Endothelial cell of umbilical vein (primary cell): ENCODE data around the gene SERGEF. TPM values are rescaled to one million over a fixed set of nuclear protein-coding genes. Genes with fewer than 3 reads are reported as not detected.

Experiments
- BruUV-seq: library from RNA; stranded (reverse); fragments of 400-500 nt; replicated peaks from 2 replicates; lab custom pipeline; 2021; lab: Mats Ljungman, UMichigan
- CTCF ChIA-PET: fragments of 300-600, 350-600 bp; sonication (Branson Sonifier 250); formaldehyde crosslinking; loops from one replicate; lab custom pipeline; 2021; ENCODE audit warnings: antibody characterized with exemption, inconsistent platforms; lab: Charles Lee
- POLR2A ChIA-PET: fragments of 300-600, 350-600 bp; sonication (Branson Sonifier 250); formaldehyde crosslinking; loops from one replicate; lab custom pipeline; 2021; ENCODE audit warnings: antibody characterized with exemption, inconsistent platforms; lab: Charles Lee
- DNase-seq: peaks from one replicate; pipeline ENCODE4 v3.0.0-alpha.2; 2011; ENCODE audit warnings: low read depth, low spot score
- FAIRE-seq: peaks from 2 replicates; lab custom pipeline; 2011; peaks lifted over from hg19 to GRCh38; lab: Jason Lieb, UNC
- H2AFZ ChIP-seq: 2 replicates; pipeline ENCODE4 v1.6.0; 2012; ENCODE audit warnings: low read depth, low read length, control low read depth, inconsistent platforms
- H3K27ac ChIP-seq: 2 replicates; pipeline ENCODE4 v1.5.1; 2011; ENCODE audit warnings: low read depth, mild to moderate bottlenecking, control low read depth, low read length, moderate library complexity; ENCODE audit not compliant: insufficient read depth
- H3K27me3 ChIP-seq, 2 experiments: 2 replicates each; pipeline versions ENCODE4 v1.6.0 to v1.6.1; 2011; ENCODE audit warnings: low read length in 2 of 2, mixed read lengths in 1 of 2; ENCODE audit not compliant: control insufficient read depth in 2 of 2, insufficient read depth in 2 of 2
- H3K36me3 ChIP-seq, 2 experiments: 2 replicates in 1 of 2; 3 replicates in 1 of 2; pipeline ENCODE4 v1.5.1; 2011; ENCODE audit warnings: low read length in 2 of 2, mild to moderate bottlenecking in 1 of 2, moderate library complexity in 1 of 2; ENCODE audit not compliant: control insufficient read depth in 2 of 2, insufficient read depth in 2 of 2; ENCODE audit errors: extremely low read depth in 1 of 2
- H3K4me1 ChIP-seq: 3 replicates; pipeline ENCODE4 v1.5.1; 2011; ENCODE audit warnings: mild to moderate bottlenecking, low read length; ENCODE audit not compliant: control insufficient read depth, insufficient read depth; ENCODE audit errors: extremely low read depth
- H3K4me2 ChIP-seq: 2 replicates; pipeline ENCODE4 v1.6.1; 2011; ENCODE audit warnings: low read length, control low read depth, mixed read lengths; ENCODE audit not compliant: insufficient read depth
- H3K4me3 ChIP-seq, 3 experiments: fragments of 200-600 bp in 1 of 3; sonication (generic), shearing (Covaris generic) in 1 of 3; replicated peaks in 1 of 3; 2 replicates each; pipeline ENCODE4 v1.5.1; 2011 to 2016; ENCODE audit warnings: control low read depth in 3 of 3, low read length in 3 of 3, mild to moderate bottlenecking in 2 of 3, inconsistent platforms in 1 of 3, low read depth in 1 of 3, moderate library complexity in 1 of 3; ENCODE audit not compliant: insufficient read depth in 1 of 3
- H3K79me2 ChIP-seq: 2 replicates; pipeline ENCODE4 v1.6.0; 2012; ENCODE audit warnings: low read length, inconsistent platforms; ENCODE audit not compliant: control insufficient read depth, insufficient read depth
- H3K9ac ChIP-seq: replicated peaks from 2 replicates; pipeline ENCODE3; 2011; ENCODE audit warnings: low read length, control low read depth; ENCODE audit not compliant: insufficient read depth; ENCODE audit errors: extremely low read depth
- H3K9me1 ChIP-seq: replicated peaks from 3 replicates; pipeline ENCODE4 v1.6.0; 2011; ENCODE audit warnings: mild to moderate bottlenecking, low read length; ENCODE audit not compliant: control insufficient read depth, insufficient read depth; ENCODE audit errors: extremely low read depth
- H3K9me3 ChIP-seq: replicated peaks from 2 replicates; pipeline ENCODE4 v1.5.1; 2012; ENCODE audit warnings: low read length, inconsistent platforms; ENCODE audit not compliant: control insufficient read depth, insufficient read depth
- H4K20me1 ChIP-seq: replicated peaks from 2 replicates; pipeline ENCODE3; 2011; ENCODE audit warnings: mild to moderate bottlenecking, low read length; ENCODE audit not compliant: control insufficient read depth, insufficient read depth; ENCODE audit errors: extremely low read depth
- EZH2 ChIP-seq: IDR thresholded peaks from 2 replicates; pipeline ENCODE4 v1.6.1; 2012; ENCODE audit warnings: borderline replicate concordance, low read depth, mild to moderate bottlenecking, moderate library complexity, low read length, inconsistent platforms; ENCODE audit not compliant: severe bottlenecking
- FOS ChIP-seq: IDR thresholded peaks from 2 replicates; pipeline ENCODE4 v1.6.1; 2011; ENCODE audit warnings: mild to moderate bottlenecking, low read length, moderate library complexity, borderline replicate concordance; ENCODE audit not compliant: insufficient read depth
- GATA2 ChIP-seq: IDR thresholded peaks from 2 replicates; pipeline ENCODE4 v1.7.0; 2011; ENCODE audit warnings: low read depth, mild to moderate bottlenecking, moderate library complexity, mixed read lengths, low read length; ENCODE audit not compliant: insufficient read length, insufficient read depth
- JUN ChIP-seq: IDR thresholded peaks from 2 replicates; pipeline ENCODE4 v1.6.1; 2011; ENCODE audit warnings: borderline replicate concordance, low read depth; ENCODE audit not compliant: insufficient read length, insufficient read depth
- MYC ChIP-seq: IDR thresholded peaks from one replicate; pipeline ENCODE4 v1.6.1; 2011; ENCODE audit warnings: mild to moderate bottlenecking, low read depth, low read length
- POLR2A ChIP-seq: IDR thresholded peaks from 2 replicates; pipeline ENCODE4 v1.6.1; 2012; ENCODE audit warnings: low read depth, mild to moderate bottlenecking, control low read depth, low read length
- POLR2AphosphoS5 ChIP-seq: IDR thresholded peaks from 2 replicates; pipeline ENCODE4 v1.6.1; 2012; ENCODE audit warnings: low read depth, mild to moderate bottlenecking, control low read depth, low read length, moderate library complexity; ENCODE audit not compliant: insufficient read depth
- dilution Hi-C: fragments of 300-500 bp; cut with MboI; formaldehyde crosslinking; loops from one replicate; pipeline ENCODE4 v1.15.0; 2019; ENCODE audit warnings: low sequenced_read_pairs; ENCODE audit not compliant: extremely low pct_ligation_motif_present
- intact Hi-C: fragments of 100-400 bp; cut with micrococcal nuclease; formaldehyde crosslinking; loops from one replicate; pipeline ENCODE4 v1.10.0; 2022
- polyA plus RNA-seq, 4 experiments: library from polyadenylated mRNA; depleted of rRNA in 3 of 4; stranded (reverse) in 3 of 4; unstranded in 1 of 4; fragments of >200 nt; gene quantifications; 2 replicates each; pipeline versions ENCODE4 v1.2.1 to v1.2.3, GENCODE V29; 2011 to 2012; ENCODE audit warnings: missing spikeins in 1 of 4
- total RNA-seq: library from RNA; stranded (reverse); gene quantifications from 2 replicates; pipeline ENCODE4 v1.2.3, GENCODE V29; 2021
- TF ChIP-seq, protein P1 (sequence below), 2 donors: IDR thresholded peaks; 1 replicate in 1 of 2; 2 replicates in 1 of 2; pipeline ENCODE4 v1.5.1; 2011; ENCODE audit warnings: low read length in 2 of 2, mild to moderate bottlenecking in 2 of 2, moderate library complexity in 2 of 2, control low read depth in 1 of 2, inconsistent platforms in 1 of 2, low read depth in 1 of 2; ENCODE audit not compliant: insufficient read depth in 1 of 2; ENCODE audit errors: extremely low read depth in 1 of 2
- TF ChIP-seq, protein P2 (sequence below): IDR thresholded peaks from 2 replicates; pipeline ENCODE4 v1.6.1; 2011; ENCODE audit not compliant: insufficient read depth, insufficient read length

Gene SERGEF
- total and polyA plus RNA-seq, 2 donors (not counting 3 experiments of a cell fraction or from before 2014, with no cell fraction given), result 8.7 to 16.7 TPM

DNA sequence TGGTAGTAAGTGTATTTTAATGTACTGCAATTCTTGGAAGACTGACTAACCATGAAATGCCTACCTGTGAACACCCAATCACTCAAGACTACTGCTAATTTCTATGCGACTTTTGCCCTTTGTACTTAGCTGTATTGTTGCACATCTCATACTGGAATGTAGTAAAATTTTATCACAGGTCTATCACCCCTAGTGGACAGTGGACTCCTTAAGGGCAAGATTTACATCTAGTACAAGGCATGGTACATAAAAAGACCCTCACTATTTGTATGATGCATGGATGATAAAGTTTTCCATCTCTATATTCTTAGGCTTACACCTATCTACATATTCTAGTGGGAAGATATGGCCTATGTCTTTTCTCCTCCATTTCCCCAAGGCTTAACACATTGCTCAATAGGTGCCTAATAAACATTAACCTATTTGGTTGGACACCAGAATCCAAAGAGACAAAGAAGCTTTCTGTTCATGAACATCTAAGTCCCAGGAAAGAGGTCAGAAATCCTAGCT is 26.1 kb downstream of the SERGEF start:
- H3K4me3 ChIP-seq, result no peak overlapping the region
- no peak for TF ChIP-seq MYC
- TF ChIP-seq, protein P1, sequence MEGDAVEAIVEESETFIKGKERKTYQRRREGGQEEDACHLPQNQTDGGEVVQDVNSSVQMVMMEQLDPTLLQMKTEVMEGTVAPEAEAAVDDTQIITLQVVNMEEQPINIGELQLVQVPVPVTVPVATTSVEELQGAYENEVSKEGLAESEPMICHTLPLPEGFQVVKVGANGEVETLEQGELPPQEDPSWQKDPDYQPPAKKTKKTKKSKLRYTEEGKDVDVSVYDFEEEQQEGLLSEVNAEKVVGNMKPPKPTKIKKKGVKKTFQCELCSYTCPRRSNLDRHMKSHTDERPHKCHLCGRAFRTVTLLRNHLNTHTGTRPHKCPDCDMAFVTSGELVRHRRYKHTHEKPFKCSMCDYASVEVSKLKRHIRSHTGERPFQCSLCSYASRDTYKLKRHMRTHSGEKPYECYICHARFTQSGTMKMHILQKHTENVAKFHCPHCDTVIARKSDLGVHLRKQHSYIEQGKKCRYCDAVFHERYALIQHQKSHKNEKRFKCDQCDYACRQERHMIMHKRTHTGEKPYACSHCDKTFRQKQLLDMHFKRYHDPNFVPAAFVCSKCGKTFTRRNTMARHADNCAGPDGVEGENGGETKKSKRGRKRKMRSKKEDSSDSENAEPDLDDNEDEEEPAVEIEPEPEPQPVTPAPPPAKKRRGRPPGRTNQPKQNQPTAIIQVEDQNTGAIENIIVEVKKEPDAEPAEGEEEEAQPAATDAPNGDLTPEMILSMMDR (IDR thresholded peaks at IDR 0.05; ENCODE audit: extremely low read depth in 1 of 2, insufficient read depth in 1 of 2, low read depth in 1 of 2, low read length in 2 of 2), result no peak
- TF ChIP-seq POLR2A, result no peak
- no peak for TF ChIP-seq JUN
- TF ChIP-seq GATA2, result no peak
- TF ChIP-seq FOS, result no peak
- TF ChIP-seq EZH2, result no peak
- TF ChIP-seq POLR2AphosphoS5, result no peak
- TF ChIP-seq, protein P2, sequence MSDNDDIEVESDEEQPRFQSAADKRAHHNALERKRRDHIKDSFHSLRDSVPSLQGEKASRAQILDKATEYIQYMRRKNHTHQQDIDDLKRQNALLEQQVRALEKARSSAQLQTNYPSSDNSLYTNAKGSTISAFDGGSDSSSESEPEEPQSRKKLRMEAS, result no peak
- CTCF ChIA-PET, result interaction anchor here (1.1 to 6.5 kb wide), 8 partner anchors 8 to 256 kb away, joined by 3 to 56 read pairs (median 6); no protein-coding TSS in a partner anchor
- no peaks in the 10 kb centered on the region for H3K9me3 ChIP-seq
- H4K20me1 ChIP-seq, result no peaks in the 10 kb centered on the region
- FAIRE-seq (no peak), DNase-seq (no peak)
- no peak overlapping the region for H3K4me2 ChIP-seq
- no peaks in the 10 kb centered on the region for H3K36me3 ChIP-seq
- H2AFZ ChIP-seq, result no peak overlapping the region
- no peak overlapping the region for H3K9ac ChIP-seq
- H3K9me1 ChIP-seq, result no peaks in the 10 kb centered on the region
- no peaks in the 10 kb centered on the region for H3K79me2 ChIP-seq
- no TSS peak for BruUV-seq
- dilution Hi-C loops (no loop called here), intact Hi-C loops (no loop called here)
- H3K4me1 ChIP-seq, result no peaks in the 10 kb centered on the region
- no peaks in the 10 kb centered on the region for H3K27me3 ChIP-seq
- POLR2A ChIA-PET, result no interaction called here
- no peak overlapping the region for H3K27ac ChIP-seq
